Stimulated activated CD4-positive, alpha-beta T cell treated with anti-CD3 and anti-CD28 coated beads, Interleukin-1b, Interleukin-23, amount 100 ng/mL, for 24 hours (primary cell): ENCODE data around the gene NEAT1.

Experiments used
- DNase-seq, 4 experiments: peaks; one replicate each; pipeline ENCODE4 v3.0.0-alpha.2; 2020; ENCODE audit warnings: low read depth in 4 of 4, low spot score in 1 of 4

The NEAT1 gene

GRCh38 chr11:65478388-65479183 lies 56.0 kb downstream of the NEAT1 start:
- DNase-seq = no peak

DNA sequence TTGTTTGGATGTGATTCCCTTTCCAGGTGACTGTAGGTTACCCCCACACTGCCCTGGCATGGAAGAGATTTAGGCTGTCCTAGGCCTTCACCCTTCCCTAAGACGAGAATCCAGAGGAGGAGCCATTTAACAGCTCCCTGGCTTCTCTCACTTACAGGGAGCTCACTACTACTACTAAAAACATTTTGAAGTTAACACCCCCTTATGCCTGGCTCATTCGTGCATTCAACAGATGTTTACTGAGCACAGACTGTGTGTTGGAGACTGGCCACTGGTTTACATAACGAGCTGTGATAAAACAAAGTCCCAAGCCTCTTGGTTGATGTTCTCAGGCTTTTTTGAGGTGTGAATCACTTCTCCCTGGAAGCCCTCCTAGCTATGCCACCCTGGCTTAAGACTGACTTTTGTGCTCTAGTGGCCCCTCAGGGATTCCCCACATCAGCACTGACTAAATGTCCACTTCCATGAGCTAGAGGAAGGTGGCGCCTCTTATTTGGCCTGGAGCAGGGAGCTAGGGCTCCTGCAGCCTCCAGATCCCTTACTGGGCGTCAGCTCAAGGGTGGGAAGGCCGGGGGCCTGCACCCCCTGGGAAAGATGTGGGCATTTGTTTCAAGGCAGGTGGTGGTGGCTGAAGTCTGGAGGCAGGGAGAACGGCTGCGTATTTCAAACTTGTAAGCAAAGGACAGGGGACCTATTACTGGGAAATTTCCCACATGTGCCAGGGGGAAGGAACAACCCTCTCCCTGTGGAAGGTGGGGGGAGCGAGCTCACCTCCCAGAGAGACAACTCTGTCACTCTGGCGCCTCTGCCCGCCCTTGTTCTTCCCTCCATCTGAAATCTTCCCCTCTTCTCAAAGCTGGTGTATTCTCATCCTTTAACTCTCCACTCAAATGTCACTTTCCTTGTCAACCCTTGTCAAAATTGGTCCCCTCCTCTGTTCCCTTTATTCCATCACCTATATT lies 56.9 kb downstream of the NEAT1 start:
- no peak for DNase-seq

- no peak for DNase-seq
These were observed 59.8 kb downstream of the NEAT1 start for GRCh38 chr11:65482306-65482850.

GRCh38 chr11:65485920-65486219 lies 63.3 kb downstream of the NEAT1 start:
- no peak for DNase-seq

DNA sequence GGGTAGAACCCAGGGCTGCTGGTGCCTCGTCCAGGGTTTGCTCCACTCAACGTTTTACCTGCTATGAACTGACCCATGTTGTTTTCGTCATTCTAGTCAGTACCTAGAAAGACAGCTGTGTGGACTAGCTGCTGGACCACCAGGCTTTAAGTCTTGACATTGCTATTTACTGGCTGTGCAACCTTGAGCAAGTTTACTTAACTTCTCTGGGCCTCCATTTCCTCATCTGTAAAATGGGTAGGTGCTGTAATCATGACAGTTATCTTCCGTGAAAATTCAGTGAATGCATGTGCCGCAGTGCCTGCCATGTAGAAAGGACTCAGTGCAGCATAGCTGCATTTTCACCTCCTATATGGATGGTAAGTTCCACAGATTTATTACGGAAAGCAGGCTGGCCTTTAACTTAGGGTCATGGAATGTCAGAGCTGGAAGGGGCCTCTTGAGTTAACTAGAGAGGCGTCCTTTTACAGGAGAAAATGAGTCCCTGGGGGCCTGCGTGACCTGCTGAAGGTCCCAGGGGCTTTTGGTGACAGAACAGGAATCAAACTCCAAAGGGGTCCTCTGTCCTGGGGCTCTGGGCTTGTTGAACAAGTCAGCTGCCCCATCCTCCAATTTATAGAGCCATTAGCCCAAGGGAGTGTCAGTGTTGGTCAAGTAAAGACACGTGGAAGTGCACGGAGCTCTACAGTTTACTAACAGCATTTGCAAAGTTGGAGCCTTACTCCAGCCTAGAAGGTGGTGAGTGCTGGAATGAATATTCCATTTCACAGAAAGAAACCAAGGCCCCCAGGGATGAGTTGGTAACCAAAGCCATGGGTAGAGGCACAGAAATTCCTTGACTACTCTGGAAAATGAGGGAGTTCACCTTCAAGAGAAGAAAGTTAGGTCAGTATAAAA lies 64.2 kb downstream of the NEAT1 start:
- DNase-seq = no peak

DNA sequence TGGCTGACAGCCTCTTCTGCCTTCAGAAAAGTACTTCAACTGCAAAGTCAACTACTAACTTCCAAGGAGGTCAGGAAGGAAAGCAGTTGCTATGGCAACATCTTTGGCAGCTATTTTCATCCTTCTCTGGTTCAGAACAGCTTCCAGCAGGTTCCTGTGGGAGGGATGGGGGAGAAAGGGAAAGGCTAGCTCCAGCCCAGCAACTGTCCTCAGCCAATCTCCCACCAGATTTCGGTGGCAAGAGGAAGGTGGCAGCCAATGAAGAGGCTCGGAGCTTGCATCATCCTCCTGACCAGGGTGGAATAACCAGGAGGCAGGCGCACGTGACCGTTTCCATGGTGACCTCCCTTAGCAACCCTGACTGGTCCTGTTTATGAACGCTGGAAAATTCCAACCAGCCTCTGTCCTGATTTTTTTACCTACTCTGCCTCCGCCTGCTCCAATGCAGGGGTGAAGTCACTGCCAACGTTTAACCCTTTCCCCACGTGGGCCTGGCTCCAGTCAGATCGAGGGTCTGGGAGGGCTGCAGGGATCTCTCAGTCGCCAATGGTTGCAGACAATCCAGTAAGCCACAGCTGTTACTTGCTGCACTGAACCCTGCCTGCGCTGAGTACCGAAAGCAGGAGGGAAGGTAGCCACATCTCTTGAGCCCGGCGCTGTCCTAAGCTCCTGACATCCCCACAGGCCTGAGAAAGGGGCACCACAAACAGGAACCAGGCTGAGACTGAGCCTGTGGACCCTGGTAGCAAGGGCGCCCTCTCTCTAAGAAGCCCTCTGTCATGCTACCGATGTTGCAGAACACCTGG lies 65.1 kb downstream of the NEAT1 start:
- no peak for DNase-seq

GRCh38 chr11:65488273-65489034 lies 65.9 kb downstream of the NEAT1 start:
- DNase-seq = no peak

- no peak for DNase-seq
These were observed 66.6 kb downstream of the NEAT1 start for GRCh38 chr11:65489035-65489705.

- no peak for DNase-seq
These were observed 67.2 kb downstream of the NEAT1 start for GRCh38 chr11:65489706-65490320.

DNA sequence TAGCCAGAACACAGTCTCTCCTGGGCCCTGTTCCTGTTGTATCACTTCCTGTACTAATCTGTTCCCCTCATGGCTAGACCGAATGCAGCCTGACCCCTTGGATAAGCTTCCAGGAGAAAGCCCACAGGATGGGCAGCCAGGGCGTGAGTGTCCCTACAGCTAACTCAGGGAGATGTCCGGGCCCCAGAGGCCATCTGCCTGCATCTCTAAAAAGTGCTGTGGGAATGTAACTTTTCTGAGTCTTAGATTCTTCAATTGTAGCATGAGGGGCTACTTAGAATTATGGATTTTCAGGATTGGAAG lies 68.5 kb downstream of the NEAT1 start:
- no peak for DNase-seq

GRCh38 chr11:65491614-65492386 lies 69.2 kb downstream of the NEAT1 start:
- no peak for DNase-seq

DNA sequence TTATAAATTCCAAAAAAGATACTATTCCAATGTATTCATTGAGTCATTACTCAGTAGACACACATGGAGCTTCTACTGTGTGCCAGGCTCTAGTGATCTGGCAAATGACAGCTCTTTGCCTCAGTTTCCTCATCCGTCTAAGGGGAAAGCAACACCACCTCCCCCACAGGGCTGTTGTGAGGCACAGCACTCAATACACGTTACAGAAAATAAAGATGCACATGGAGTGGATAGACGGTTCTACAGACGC lies 69.7 kb downstream of the NEAT1 start:
- DNase-seq = no peak

DNA sequence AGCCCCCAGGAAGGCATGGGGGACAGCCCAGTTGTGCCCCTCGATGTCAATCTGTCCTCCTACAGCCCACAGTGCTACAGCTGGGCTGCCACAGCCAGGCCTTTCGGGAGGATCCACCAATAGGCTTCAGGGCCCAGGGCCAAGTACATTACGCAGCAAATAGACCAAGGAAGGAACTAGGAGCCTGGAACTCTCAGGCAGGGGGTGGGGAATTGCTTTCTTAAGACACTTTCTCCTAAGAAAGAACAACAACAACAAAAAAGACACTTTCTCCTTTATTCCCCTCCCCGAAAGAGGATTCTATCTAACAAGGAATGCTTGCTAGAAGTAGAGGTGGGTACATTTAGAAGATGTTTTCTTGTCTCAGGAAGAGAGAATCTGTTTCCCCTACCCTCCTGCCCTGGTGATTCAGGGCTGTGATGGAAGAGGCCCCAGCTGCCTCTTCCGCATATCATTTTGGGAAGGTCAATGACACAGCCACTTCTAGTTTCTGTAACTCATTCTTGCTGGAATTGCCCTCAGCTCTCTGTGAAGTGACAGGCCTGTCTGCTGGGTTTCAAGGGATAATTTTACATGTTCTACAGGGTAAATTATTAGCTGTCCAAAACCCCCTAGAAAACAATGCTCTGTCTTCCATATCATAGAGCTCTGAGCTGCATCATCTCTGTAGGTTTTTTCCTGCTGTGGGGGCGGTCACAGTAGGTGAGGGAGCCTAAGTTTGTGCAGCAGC lies 70.2 kb downstream of the NEAT1 start:
- no peak for DNase-seq

DNA sequence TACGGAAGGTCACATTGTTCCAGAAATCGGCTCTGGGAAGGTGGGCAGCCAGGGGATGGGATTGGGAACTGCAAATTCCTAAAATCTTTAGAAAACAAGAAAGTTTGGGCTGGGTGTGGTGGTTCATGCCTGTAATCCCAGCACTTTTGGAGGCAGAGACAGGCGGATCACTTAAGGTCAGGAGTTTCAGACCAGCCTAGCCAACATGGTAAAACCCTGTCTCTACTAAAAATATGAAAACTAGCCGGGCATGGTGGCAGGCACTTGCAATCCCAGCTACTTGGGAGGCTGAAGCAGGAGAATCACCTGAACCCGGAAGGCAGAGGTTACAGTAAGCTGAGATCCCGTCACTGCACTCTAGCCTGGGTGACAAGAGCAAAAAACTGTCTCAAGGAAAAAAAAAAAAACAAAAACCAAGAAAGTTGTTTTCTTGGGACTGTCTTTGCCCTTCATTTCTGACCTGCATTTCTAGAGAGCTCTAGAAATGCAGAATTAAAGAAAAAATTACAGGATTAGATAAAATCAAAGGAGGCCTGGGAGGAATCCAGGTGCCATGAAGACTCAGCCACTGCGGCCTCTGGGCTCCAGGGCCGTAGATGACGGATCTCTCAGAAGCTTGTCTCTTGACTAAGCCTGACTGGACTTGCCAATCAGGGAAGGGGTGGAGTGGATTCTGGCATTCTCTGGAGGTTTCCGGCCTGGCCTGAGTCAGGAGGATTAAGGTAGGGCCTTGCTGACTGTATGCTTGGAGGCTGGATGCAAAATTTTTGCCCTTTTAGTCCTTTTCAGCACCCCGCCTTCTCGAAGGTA lies 71.0 kb downstream of the NEAT1 start:
- DNase-seq = no peak
